Nephron progenitor cell (in vitro differentiated cells): ENCODE results near the gene RPS16.

Experiments used
- DNase-seq: peaks from one replicate; pipeline ENCODE4 v3.0.0; 2021
- H3K27ac Mint-ChIP-seq: 2 replicates; pipeline ENCODE4 v1.8.0; 2021; ENCODE audit warnings: mild to moderate bottlenecking, moderate library complexity, mixed read lengths
- H3K27me3 Mint-ChIP-seq: 2 replicates; pipeline ENCODE4 v1.8.0; 2021; ENCODE audit warnings: mild to moderate bottlenecking, low read depth, mixed read lengths; ENCODE audit not compliant: poor library complexity
- H3K36me3 Mint-ChIP-seq: 2 replicates; pipeline ENCODE4 v1.8.0; 2021; ENCODE audit warnings: low read depth, mixed read lengths
- H3K4me1 Mint-ChIP-seq: 2 replicates; pipeline ENCODE4 v1.8.0; 2021; ENCODE audit warnings: mixed read lengths
- H3K4me3 Mint-ChIP-seq: 2 replicates; pipeline ENCODE4 v1.8.0; 2021; ENCODE audit warnings: mild to moderate bottlenecking, moderate library complexity, mixed read lengths
- H3K9me3 Mint-ChIP-seq: 2 replicates; pipeline ENCODE4 v1.8.0; 2021; ENCODE audit warnings: mild to moderate bottlenecking, moderate library complexity, mixed read lengths
- TF ChIP-seq, protein P1 (sequence below): fragments of 200-600 bp; sonication (generic); IDR thresholded peaks from 2 replicates; pipeline ENCODE4 v1.5.0; 2021; ENCODE audit warnings: antibody characterized with exemption

RPS16 gene

DNA sequence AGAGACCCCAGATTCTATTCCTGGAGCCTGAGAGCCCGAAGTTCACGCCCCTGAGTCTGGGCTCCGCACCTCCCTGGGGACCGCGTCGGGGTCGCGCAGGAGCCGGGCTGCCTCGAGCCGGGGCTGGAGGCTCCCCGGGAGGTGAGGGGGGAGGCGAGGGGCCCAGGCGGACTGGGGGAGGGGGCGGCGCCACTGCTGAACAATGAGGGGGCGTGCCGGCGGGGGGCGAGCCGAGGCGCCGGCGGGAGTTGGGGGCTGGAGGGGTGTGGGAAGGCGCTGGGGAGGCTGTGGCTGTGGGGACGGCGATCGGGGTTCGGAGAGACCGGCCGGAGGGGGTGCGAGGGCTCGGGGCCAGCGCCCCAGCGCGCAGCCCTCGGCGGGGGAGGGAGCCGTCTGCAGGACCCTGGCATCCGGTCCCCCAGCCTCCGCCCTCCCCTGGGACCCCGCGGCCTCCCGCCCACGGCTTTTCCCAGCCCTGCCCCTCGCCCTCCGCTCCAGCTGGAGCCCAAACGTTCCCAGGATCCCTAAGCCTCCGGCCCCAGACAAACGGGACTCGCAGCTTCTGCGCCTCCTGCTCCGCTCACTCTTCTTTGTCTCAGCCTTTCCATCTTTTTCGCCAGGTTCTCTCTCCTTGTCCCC lies 22.4 kb downstream of the RPS16 start:
- peak overlapping the region; percentile 95 for H3K27ac Mint-ChIP-seq
- H3K4me3 Mint-ChIP-seq: peak overlapping the region; percentile 98
- peaks cover 60% of the 10 kb centered on the region for H3K4me1 Mint-ChIP-seq
- peaks cover 16% of the 10 kb centered on the region for H3K36me3 Mint-ChIP-seq
- no peaks in the 10 kb centered on the region for H3K9me3 Mint-ChIP-seq
- peak; percentile 86 for DNase-seq
- peaks cover 5% of the 10 kb centered on the region for H3K27me3 Mint-ChIP-seq
- TF ChIP-seq, protein P1, sequence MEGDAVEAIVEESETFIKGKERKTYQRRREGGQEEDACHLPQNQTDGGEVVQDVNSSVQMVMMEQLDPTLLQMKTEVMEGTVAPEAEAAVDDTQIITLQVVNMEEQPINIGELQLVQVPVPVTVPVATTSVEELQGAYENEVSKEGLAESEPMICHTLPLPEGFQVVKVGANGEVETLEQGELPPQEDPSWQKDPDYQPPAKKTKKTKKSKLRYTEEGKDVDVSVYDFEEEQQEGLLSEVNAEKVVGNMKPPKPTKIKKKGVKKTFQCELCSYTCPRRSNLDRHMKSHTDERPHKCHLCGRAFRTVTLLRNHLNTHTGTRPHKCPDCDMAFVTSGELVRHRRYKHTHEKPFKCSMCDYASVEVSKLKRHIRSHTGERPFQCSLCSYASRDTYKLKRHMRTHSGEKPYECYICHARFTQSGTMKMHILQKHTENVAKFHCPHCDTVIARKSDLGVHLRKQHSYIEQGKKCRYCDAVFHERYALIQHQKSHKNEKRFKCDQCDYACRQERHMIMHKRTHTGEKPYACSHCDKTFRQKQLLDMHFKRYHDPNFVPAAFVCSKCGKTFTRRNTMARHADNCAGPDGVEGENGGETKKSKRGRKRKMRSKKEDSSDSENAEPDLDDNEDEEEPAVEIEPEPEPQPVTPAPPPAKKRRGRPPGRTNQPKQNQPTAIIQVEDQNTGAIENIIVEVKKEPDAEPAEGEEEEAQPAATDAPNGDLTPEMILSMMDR: no peak

DNA sequence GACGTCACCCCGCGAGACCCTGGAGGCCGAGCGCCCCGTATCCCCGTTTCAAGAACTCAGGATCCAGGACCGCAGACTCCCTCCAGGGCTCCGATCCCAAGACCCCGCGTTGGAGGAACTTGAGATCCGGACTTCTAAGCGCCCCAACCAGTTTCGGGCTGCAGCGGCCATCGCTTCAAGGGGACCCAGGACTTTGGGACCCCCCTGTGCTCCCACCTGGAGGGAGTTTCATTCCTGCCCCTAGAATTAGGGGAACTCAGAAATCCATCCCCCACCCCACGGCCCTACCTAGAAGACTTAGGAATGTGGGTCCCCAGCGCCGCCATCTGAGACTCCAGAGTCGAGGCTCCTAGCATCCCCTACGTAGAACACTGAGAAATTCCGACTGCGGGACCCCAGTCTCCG lies 22.9 kb downstream of the RPS16 start:
- no peak for DNase-seq
- H3K36me3 Mint-ChIP-seq: peaks cover 13% of the 10 kb centered on the region
- H3K4me3 Mint-ChIP-seq: peak overlapping the region; percentile 98
- peak overlapping the region; percentile 74 for H3K27ac Mint-ChIP-seq
- peaks cover 6% of the 10 kb centered on the region for H3K27me3 Mint-ChIP-seq
- no peaks in the 10 kb centered on the region for H3K9me3 Mint-ChIP-seq
- H3K4me1 Mint-ChIP-seq: peaks cover 65% of the 10 kb centered on the region
- TF ChIP-seq, protein P1: peak; percentile 80

DNA sequence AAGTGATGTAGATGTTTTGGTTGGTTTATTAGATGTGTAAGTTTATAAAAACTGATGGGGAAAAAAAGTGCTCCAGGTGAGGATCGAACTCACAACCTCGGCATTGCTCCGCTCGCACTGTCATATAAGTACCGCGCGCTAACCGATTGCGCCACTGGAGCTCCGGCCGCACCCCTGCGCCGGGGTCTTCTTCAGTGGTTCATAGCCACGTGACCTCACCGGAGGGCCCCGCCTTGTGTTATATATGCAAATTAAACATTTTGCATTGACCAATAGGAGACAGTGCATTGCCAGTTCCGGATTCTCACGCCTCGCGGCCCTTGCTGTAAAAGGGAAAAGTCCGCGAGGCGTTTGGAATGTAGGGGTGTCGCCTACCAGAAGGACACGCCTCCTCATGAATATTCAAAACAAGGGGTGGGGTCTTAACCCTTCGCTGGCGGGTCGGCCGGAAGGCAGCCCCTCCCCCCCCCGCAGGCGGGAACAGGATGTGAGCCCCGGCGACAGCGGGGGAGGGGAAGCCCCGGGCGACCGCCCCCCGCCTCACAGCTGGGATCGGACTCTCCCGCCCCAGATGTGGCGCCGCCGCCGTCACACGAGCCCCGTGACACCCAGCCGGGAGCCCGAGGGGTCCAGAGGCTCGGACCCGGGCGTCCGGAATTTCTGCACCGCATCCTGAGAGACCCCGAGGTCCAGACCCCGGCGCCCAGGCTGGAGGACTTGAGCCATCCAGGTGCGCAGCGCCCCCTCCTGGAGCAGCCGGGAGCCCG lies 23.5 kb downstream of the RPS16 start, which contains the start of gene PLEKHG2:
Gene PLEKHG2 (plus strand): TSS at position 570 of the 767 bp plus-strand sequence. CDS start 1,418 bp downstream, outside the sequence.
- H3K27me3 Mint-ChIP-seq: peaks cover 6% of the 10 kb centered on the region
- TF ChIP-seq, protein P1: no peak
- H3K4me3 Mint-ChIP-seq: peak within 1 kb of the TSS; percentile 98
- peak; percentile 99 for DNase-seq
- peaks cover 7% of the 10 kb centered on the region for H3K36me3 Mint-ChIP-seq
- H3K27ac Mint-ChIP-seq: peak within 1 kb of the TSS; percentile 74
- H3K4me1 Mint-ChIP-seq: peaks cover 64% of the 10 kb centered on the region
- H3K9me3 Mint-ChIP-seq: no peaks in the 10 kb centered on the region

DNA sequence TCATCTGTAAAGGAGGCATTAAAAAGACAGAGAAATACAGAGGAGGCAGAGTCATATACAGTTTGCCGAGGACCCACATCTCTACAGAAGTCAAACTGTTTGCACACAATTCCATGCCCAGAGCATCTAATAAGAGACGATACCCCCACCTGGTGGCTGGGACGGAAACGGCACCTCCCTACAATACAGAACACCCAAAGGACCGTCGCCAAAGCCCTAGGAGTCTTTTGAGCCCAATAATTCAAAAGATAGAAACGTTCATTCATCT lies 24.0 kb downstream of the RPS16 start:
- peaks cover 6% of the 10 kb centered on the region for H3K27me3 Mint-ChIP-seq
- peaks cover 67% of the 10 kb centered on the region for H3K4me1 Mint-ChIP-seq
- TF ChIP-seq, protein P1: peak; percentile 92
- DNase-seq: peak; percentile 87
- H3K4me3 Mint-ChIP-seq: peak overlapping the region; percentile 98
- no peaks in the 10 kb centered on the region for H3K9me3 Mint-ChIP-seq
- no peak overlapping the region for H3K27ac Mint-ChIP-seq
- H3K36me3 Mint-ChIP-seq: peaks cover 5% of the 10 kb centered on the region

DNA sequence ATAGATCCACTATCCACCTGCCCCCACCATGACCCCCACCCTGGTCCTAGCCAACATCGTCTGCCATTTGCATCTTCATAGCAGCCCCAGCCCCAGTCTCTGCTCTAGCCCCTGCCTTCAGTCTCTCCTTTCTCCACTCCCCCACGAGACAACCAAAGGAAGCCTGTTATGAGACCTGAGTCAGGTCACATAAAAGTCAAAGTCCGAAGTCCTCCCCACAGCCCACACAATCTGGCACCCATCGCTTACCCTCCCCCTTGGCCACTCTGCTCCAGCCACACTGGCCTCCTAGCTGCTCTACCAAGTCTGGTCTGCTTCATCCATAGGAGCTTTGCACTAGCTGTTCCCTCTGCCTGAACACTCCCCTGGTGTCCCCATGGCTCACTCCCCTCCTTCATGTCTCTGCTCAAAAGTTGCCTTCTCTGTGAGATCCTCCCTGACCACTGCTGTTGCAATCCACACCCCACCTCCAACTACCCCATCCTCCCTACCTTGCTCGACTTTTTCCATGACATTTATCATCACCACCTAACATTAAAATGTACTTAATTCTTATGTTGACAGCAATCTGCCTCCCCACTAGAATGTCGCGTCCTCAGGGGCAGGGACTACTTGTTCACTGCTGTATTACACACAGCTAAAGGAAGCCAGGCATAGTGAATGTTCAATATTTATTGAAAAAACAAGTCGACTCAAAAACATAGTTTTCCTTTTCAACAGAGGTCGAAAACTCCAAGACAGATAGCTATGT lies 24.5 kb downstream of the RPS16 start:
- Mint-ChIP-seq H3K27ac (peak overlapping the region; percentile 37), H3K9me3 (no peaks in the 10 kb centered on the region), H3K36me3 (peaks cover 5% of the 10 kb centered on the region), H3K27me3 (peaks cover 7% of the 10 kb centered on the region), H3K4me3 (peak overlapping the region; percentile 98), H3K4me1 (peaks cover 68% of the 10 kb centered on the region)
- TF ChIP-seq, protein P1: no peak
- no peak for DNase-seq
